NB4 (cell line): ENCODE data around the gene DOCK4.

Source experiments
- DNase-seq: peaks from one replicate; pipeline ENCODE4 v3.0.0; 2010; ENCODE audit warnings: low read depth
- H3K4me3 ChIP-seq: one replicate; pipeline ENCODE4 v1.5.1; 2011; ENCODE audit warnings: mild to moderate bottlenecking, low read depth, low read length, moderate library complexity
- CTCF ChIP-seq: IDR thresholded peaks from one replicate; pipeline ENCODE4 v1.5.1; 2012; ENCODE audit warnings: low read depth, low read length
- MAX ChIP-seq: IDR thresholded peaks from 2 replicates; pipeline ENCODE4 v1.6.1; 2011; ENCODE audit warnings: low read depth, low read length
- MYC ChIP-seq: IDR thresholded peaks from 2 replicates; pipeline ENCODE4 v1.6.1; 2011; ENCODE audit warnings: low read depth, low read length
- POLR2A ChIP-seq: IDR thresholded peaks from 2 replicates; pipeline ENCODE4 v1.6.1; 2011; ENCODE audit warnings: mild to moderate bottlenecking; ENCODE audit not compliant: insufficient read length; ENCODE audit errors: extremely low read depth

Gene DOCK4

GRCh38 chr7:111783854-111784253, 422.3 kb downstream of the DOCK4 start:
- no peak for TF ChIP-seq MAX
- no peak for TF ChIP-seq POLR2A
- TF ChIP-seq CTCF = no peak
- no peak for TF ChIP-seq MYC
- H3K4me3 ChIP-seq = no peak overlapping the region
- DNase-seq = no peak

- TF ChIP-seq CTCF (no peak), MYC (no peak), POLR2A (no peak), MAX (no peak)
Measured at GRCh38 chr7:111780527-111780926, 425.7 kb downstream of the DOCK4 start.

GRCh38 chr7:111775206-111775605, 431.0 kb downstream of the DOCK4 start:
- H3K4me3 ChIP-seq = no peak overlapping the region
- TF ChIP-seq MAX = no peak
- TF ChIP-seq POLR2A = no peak
- no peak for TF ChIP-seq MYC
- TF ChIP-seq CTCF = no peak
- no peak for DNase-seq

More at GRCh38 chr7:111780527-111780926, 425.7 kb downstream of the DOCK4 start:
- DNase-seq = no peak
- no peak overlapping the region for H3K4me3 ChIP-seq

GRCh38 chr7:111772716-111773115, 433.5 kb downstream of the DOCK4 start:
- TF ChIP-seq MAX (no peak), CTCF (no peak), MYC (no peak), POLR2A (no peak)
- no peak for DNase-seq
- H3K4me3 ChIP-seq = no peak overlapping the region

GRCh38 chr7:111771638-111772037, 434.6 kb downstream of the DOCK4 start:
- no peak overlapping the region for H3K4me3 ChIP-seq
- no peak for TF ChIP-seq MYC
- TF ChIP-seq POLR2A = no peak
- no peak for TF ChIP-seq CTCF
- TF ChIP-seq MAX = no peak
- DNase-seq = no peak

- TF ChIP-seq MYC = no peak
- TF ChIP-seq POLR2A = no peak
- TF ChIP-seq CTCF = no peak
- DNase-seq = no peak
- no peak overlapping the region for H3K4me3 ChIP-seq
Measured at GRCh38 chr7:111770116-111770515, 436.1 kb downstream of the DOCK4 start.
